DOHH2 (cell line): Measurements from ENCODE around the gene CSF3.

Source experiments
- H3F3A ChIP-seq: fragments of 200-600 bp; sonication (generic), shearing (Covaris generic); 2 replicates; pipeline ENCODE4 v1.6.0; 2016; ENCODE audit warnings: antibody characterized with exemption, mild to moderate bottlenecking; ENCODE audit not compliant: control insufficient read depth, insufficient read depth
- H3K27ac ChIP-seq: fragments of 200-600 bp; sonication (generic); 2 replicates; pipeline ENCODE4 v1.5.1; 2014; ENCODE audit warnings: low read depth, mild to moderate bottlenecking, low read length, moderate library complexity
- H3K27me3 ChIP-seq: fragments of 200-600 bp; sonication (generic); 2 replicates; pipeline ENCODE4 v1.6.1; 2014; ENCODE audit warnings: mild to moderate bottlenecking, low read length, mixed read lengths; ENCODE audit not compliant: control insufficient read depth
- H3K36me3 ChIP-seq: fragments of 200-600 bp; sonication (generic); 2 replicates; pipeline ENCODE4 v1.6.1; 2014; ENCODE audit warnings: mild to moderate bottlenecking, low read length, moderate library complexity, mixed read lengths; ENCODE audit not compliant: control insufficient read depth
- H3K4me1 ChIP-seq: fragments of 200-600 bp; sonication (generic); 2 replicates; pipeline ENCODE4 v1.6.1; 2014; ENCODE audit warnings: mild to moderate bottlenecking, low read length, mixed read lengths; ENCODE audit not compliant: control insufficient read depth
- H3K4me2 ChIP-seq: fragments of 200-600 bp; sonication (generic); 2 replicates; pipeline ENCODE4 v1.6.0; 2014; ENCODE audit warnings: mild to moderate bottlenecking, low read length, moderate library complexity
- H3K4me3 ChIP-seq: fragments of 200-600 bp; sonication (generic); 2 replicates; pipeline ENCODE4 v1.5.1; 2014; ENCODE audit warnings: mild to moderate bottlenecking, low read length, mixed read lengths
- H3K79me2 ChIP-seq: fragments of 200-600 bp; sonication (generic); 2 replicates; pipeline ENCODE4 v1.6.1; 2014; ENCODE audit warnings: mild to moderate bottlenecking, low read length, mixed read lengths; ENCODE audit not compliant: control insufficient read depth
- H3K9me2 ChIP-seq: fragments of 200-600 bp; sonication (generic); replicated peaks from 2 replicates; pipeline ENCODE4 v1.6.1; 2014; ENCODE audit warnings: mild to moderate bottlenecking, low read length, mixed read lengths; ENCODE audit not compliant: control insufficient read depth
- H3K9me3 ChIP-seq: fragments of 200-600 bp; sonication (generic); 2 replicates; pipeline ENCODE4 v1.6.1; 2014; ENCODE audit warnings: antibody characterized with exemption, low read length, mixed read lengths; ENCODE audit not compliant: control insufficient read depth, insufficient read depth
- H4K20me1 ChIP-seq: fragments of 200-600 bp; sonication (generic); 2 replicates; pipeline ENCODE4 v1.6.0; 2014; ENCODE audit warnings: low read depth, mild to moderate bottlenecking, antibody characterized with exemption, low read length, moderate library complexity; ENCODE audit not compliant: control insufficient read depth, insufficient read depth
- CTCF ChIP-seq: fragments of 200-600 bp; sonication (generic); IDR thresholded peaks from one replicate; pipeline ENCODE4 v1.5.1; 2014; ENCODE audit warnings: antibody characterized with exemption, mild to moderate bottlenecking, low read depth, low read length; ENCODE audit not compliant: poor library complexity, severe bottlenecking
- EZH2phosphoT487 ChIP-seq: fragments of 200-600 bp; sonication (generic); IDR thresholded peaks from 2 replicates; pipeline ENCODE4 v1.6.1; 2017; ENCODE audit warnings: borderline replicate concordance, mild to moderate bottlenecking, antibody characterized with exemption, low read length, moderate library complexity, mixed read lengths

CSF3 gene

GRCh38 chr17:40064971-40065768 is 49.9 kb downstream of the CSF3 start:
- H3K27ac ChIP-seq, result no peak overlapping the region
- no peaks in the 10 kb centered on the region for H3F3A ChIP-seq
- peaks cover 56% of the 10 kb centered on the region for H3K4me1 ChIP-seq
- no peak overlapping the region for H3K4me2 ChIP-seq
- H3K27me3 ChIP-seq, result peaks cover 35% of the 10 kb centered on the region
- TF ChIP-seq CTCF (no peak), EZH2phosphoT487 (no peak)
- no peak overlapping the region for H3K4me3 ChIP-seq
- no peaks in the 10 kb centered on the region for H4K20me1 ChIP-seq
- H3K79me2 ChIP-seq, result no peaks in the 10 kb centered on the region
- no peaks in the 10 kb centered on the region for H3K9me3 ChIP-seq
- H3K36me3 ChIP-seq, result no peaks in the 10 kb centered on the region
- H3K9me2 ChIP-seq, result no peaks in the 10 kb centered on the region

- no peak overlapping the region for H3K27ac ChIP-seq
- no peaks in the 10 kb centered on the region for H3K79me2 ChIP-seq
- H3K27me3 ChIP-seq, result peaks cover 34% of the 10 kb centered on the region
- H3K9me3 ChIP-seq, result no peaks in the 10 kb centered on the region
- H3K4me2 ChIP-seq, result no peak overlapping the region
- H3K9me2 ChIP-seq, result no peaks in the 10 kb centered on the region
- H3K36me3 ChIP-seq, result no peaks in the 10 kb centered on the region
- no peaks in the 10 kb centered on the region for H4K20me1 ChIP-seq
- no peaks in the 10 kb centered on the region for H3F3A ChIP-seq
- H3K4me1 ChIP-seq, result peaks cover 63% of the 10 kb centered on the region
- H3K4me3 ChIP-seq, result no peak overlapping the region
- TF ChIP-seq EZH2phosphoT487 (no peak), CTCF (no peak)
Measured at GRCh38 chr17:40065769-40066510, 50.7 kb downstream of the CSF3 start.
